Measurements from ENCODE around the gene OR1F1.

DNA sequence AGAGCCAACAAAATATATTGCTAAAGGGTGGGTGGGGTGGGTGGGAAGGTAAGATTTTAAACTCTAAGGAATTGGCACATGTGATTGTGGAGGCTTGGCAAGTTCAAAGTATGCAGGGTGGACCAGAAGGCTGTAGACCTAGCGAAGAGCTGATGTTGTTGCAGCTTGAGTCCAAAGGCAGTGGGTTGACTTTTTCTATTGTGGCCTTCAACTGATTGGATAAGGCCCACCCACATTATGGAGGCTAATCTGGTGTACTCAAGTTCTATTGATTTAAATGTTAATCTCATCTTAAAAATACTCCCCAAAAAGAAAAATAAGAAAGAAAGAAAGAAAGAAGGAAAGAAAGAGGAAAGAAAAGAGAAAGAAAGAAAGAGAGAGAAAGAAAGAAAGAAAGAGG lies 24.6 kb downstream of the OR1F1 start:
- TF ChIP-seq, protein P1, sequence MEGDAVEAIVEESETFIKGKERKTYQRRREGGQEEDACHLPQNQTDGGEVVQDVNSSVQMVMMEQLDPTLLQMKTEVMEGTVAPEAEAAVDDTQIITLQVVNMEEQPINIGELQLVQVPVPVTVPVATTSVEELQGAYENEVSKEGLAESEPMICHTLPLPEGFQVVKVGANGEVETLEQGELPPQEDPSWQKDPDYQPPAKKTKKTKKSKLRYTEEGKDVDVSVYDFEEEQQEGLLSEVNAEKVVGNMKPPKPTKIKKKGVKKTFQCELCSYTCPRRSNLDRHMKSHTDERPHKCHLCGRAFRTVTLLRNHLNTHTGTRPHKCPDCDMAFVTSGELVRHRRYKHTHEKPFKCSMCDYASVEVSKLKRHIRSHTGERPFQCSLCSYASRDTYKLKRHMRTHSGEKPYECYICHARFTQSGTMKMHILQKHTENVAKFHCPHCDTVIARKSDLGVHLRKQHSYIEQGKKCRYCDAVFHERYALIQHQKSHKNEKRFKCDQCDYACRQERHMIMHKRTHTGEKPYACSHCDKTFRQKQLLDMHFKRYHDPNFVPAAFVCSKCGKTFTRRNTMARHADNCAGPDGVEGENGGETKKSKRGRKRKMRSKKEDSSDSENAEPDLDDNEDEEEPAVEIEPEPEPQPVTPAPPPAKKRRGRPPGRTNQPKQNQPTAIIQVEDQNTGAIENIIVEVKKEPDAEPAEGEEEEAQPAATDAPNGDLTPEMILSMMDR (IDR thresholded peaks at IDR 0.05), result no peak
- TF ChIP-seq EP300 (IDR thresholded peaks at IDR 0.05) (no peak), POLR2A (IDR thresholded peaks at IDR 0.05) (no peak)

Measured in stomach (tissue), 4 donors.